Measurements from ENCODE around the gene FZD7.

FZD7 gene

GRCh38 chr2:202014318-202014717 is 19.3 kb upstream of the FZD7 start:
- DNase-seq (ENCODE audit: low read depth, low spot score) = no peak

GRCh38 chr2:202014759-202015211 is 18.9 kb upstream of the FZD7 start:
- DNase-seq (ENCODE audit: low read depth, low spot score) = no peak

DNA sequence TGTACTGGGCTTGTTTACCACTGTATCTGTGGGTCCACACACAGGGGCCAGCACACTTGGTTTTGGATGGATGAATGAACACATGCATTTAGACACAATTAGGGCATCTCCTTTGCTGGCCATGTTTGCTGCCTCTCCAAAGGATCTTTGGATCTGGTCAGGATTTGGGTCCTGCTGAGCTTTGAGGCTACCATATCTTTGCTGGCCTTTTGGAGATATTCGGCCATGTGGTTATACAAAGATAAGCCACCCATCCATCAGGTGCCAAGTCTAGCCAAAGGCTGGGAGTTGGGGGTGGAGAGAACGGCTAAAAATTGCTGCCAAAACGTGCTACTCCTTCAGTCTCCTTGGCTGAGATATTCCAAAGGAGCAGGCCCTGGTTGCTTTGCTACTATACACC is 18.2 kb upstream of the FZD7 start:
- DNase-seq (ENCODE audit: low read depth, low spot score) = no peak

GRCh38 chr2:202016579-202017227 is 17.0 kb upstream of the FZD7 start:
- DNase-seq (ENCODE audit: low read depth, low spot score) = no peak

- DNase-seq (ENCODE audit: low read depth, low spot score) = no peak
These were observed 15.7 kb upstream of the FZD7 start for GRCh38 chr2:202017940-202018339.

DNA sequence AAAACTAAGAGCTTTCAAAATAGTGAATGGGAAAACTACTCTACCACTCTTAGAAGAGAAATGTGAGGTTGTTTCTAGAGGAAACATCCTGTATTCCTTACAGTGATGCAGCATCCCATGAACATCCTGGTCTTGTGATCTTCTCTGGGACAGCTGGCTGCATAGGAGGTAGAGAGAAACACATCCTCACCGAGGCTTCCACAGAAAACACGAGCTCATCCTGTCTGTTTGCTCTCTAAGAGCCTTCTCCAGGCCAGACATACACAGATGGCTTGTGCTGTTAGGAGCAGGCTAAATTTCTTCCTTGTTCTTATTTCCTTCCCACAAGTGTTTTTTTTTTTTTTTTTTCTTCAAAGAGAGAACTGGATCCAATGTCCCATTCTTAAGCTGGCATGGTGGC is 14.7 kb upstream of the FZD7 start:
- DNase-seq (ENCODE audit: low read depth, low spot score) = no peak

- DNase-seq (ENCODE audit: low read depth, low spot score) = no peak
These were observed 13.8 kb upstream of the FZD7 start for GRCh38 chr2:202019689-202020450.

DNA sequence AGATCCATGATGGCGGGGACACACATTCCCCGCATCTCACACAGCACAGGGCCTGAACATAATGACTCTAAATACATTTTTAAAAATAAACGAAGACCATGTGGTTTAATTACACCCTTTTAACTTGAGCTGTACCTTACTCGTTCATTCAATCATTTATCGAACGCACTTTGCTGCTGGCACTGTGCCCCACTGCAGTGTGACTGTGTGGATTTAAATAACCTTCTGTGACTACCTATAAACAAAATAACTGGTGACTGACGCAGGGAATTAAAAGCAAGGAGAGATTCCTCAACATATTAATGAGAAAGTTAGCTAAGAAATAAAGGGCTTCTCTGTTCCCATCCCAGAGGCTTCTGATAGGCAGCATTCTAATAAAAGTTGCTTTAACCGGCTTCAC is 10.9 kb upstream of the FZD7 start:
- no peak for DNase-seq (ENCODE audit: low read depth, low spot score)

GRCh38 chr2:202023198-202023903 is 10.3 kb upstream of the FZD7 start:
- peak; percentile 92 for DNase-seq (ENCODE audit: low read depth, low spot score)

DNA sequence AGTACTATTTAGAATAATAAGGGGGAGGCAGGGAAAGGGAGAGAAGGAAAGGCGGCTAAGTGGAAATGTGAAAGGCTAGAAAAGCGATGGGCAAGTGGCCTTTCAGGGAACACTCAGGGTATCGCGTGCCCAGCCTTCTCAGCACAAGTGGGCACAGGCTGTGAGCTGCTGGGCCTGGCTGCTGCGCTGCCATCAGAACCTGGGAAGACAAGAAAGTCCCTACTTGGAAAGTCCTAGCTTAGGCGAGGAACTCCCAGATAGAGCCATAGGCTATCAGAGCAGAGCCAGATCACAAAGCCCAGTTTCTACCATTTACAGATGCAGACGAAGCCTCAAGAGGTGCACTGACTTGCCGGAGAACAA is 9.8 kb upstream of the FZD7 start:
- no peak for DNase-seq (ENCODE audit: low read depth, low spot score)

DNA sequence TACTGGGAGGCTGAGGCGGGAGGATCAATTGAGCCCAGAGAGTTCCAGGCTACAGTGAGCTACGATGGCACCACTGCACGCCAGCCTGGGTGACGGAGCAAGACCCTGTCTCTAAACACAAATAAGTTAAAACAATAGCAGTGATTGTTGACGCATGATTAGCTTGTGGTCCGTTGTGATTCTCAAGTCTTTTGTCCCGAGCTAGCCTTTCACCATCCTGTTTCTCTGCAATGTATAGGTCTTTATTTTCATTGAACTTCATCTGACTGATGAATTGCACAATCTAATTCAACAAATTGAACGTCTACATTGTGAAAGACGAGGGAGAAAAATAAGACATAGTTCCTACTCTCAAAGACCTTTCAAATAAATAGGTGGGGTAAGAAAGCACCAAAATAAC is 8.8 kb upstream of the FZD7 start:
- no peak for DNase-seq (ENCODE audit: low read depth, low spot score)

- no peak for DNase-seq (ENCODE audit: low read depth, low spot score)
These were observed 7.8 kb upstream of the FZD7 start for GRCh38 chr2:202025816-202026215.

GRCh38 chr2:202026507-202026906 is 7.1 kb upstream of the FZD7 start:
- no peak for DNase-seq (ENCODE audit: low read depth, low spot score)

DNA sequence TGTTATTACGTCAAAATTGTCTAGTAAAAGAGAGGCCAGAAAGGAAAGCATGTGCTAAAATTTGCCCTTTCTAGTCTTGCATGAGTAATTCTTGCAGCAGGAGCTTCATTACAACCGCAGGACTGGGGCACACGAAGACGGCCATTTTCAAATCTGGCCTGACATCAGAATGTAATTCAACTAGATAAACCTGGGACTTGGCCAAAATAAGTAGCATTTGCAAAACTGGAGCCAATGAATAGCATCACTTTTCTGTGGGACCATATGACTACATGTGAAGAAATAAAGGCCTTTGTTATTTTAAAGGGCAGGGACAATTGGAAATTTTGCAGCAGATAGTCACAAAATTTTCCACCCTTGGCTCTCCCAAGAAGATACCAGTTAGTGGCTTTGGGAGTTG is 3.0 kb upstream of the FZD7 start:
- no peak for DNase-seq (ENCODE audit: low read depth, low spot score)

GRCh38 chr2:202031246-202031951 is 2.3 kb upstream of the FZD7 start:
- no peak for DNase-seq (ENCODE audit: low read depth, low spot score)

DNA sequence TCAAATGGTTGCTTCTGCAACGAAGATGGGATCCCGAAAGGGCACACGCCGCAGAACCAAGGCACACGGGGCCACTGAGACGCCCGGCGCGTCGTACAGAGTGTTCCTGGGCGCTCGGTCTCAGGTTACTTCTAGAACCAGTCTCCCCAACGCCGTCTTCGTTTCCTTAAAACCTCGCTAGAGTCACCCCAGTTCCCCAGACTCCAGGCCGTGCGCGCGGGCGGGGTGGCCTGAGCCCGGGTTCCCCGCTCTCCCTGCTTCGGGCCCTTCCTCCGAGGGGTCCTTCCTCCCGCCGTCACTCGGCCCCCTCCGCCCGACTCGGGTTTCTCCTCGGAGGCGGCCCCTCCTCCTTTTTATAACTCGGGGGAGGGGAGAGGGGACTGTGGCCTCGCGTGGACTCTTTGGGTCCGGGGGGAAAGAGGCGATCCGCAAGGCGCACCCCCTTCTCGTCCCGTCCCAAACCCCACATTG is 774 bp upstream of the FZD7 start:
- no peak for DNase-seq (ENCODE audit: low read depth, low spot score)

GRCh38 chr2:202034249-202035088 is 814 bp downstream of the FZD7 start:
- DNase-seq (ENCODE audit: low read depth, low spot score) = no peak

- DNase-seq (ENCODE audit: low read depth, low spot score) = no peak
These were observed 1.7 kb downstream of the FZD7 start for GRCh38 chr2:202035089-202035940.

GRCh38 chr2:202035941-202036372 is 2.3 kb downstream of the FZD7 start:
- no peak for DNase-seq (ENCODE audit: low read depth, low spot score)

DNA sequence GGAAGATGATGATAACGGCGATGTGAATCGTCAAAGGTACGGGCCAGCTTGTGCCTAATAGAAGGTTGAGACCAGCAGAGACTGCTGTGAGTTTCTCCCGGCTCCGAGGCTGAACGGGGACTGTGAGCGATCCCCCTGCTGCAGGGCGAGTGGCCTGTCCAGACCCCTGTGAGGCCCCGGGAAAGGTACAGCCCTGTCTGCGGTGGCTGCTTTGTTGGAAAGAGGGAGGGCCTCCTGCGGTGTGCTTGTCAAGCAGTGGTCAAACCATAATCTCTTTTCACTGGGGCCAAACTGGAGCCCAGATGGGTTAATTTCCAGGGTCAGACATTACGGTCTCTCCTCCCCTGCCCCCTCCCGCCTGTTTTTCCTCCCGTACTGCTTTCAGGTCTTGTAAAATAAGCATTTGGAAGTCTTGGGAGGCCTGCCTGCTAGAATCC is 3.0 kb downstream of the FZD7 start:
- no peak for DNase-seq (ENCODE audit: low read depth, low spot score)

Data from iPS DF 19.7 (cell line).